Measurements from ENCODE around the gene TAF11L12. TPM values are rescaled to one million over a fixed set of nuclear protein-coding genes. Genes with fewer than 3 reads are reported as not detected.

TAF11L12 gene
- total and polyA plus RNA-seq, 2 of the 8 experiments (the other 6 are each of a cell fraction or from before 2014, with no cell fraction given) = not detected

DNA sequence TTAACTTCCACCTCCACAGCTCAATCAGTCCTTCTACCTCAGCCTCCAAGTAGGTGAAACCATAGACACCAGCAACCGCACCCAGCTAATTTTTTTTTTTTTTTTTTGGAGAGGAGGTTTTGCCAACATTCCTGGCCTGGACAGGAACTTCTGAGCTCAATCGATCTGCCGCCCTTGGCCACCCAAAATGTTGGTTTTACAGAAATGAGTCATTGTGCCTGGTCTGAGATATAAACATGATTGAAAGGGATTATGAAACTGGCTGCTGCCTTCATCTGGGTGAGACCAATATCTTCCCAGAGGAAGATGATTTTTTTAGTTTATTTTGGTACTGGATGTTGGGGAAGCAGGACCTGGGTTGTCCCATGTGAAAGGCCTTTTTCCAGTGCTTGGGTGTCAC, 9.2 kb downstream of the TAF11L12 start:
- Histone ChIP-seq H3K18ac (ENCODE audit: extremely low read depth, low read length) (no peak overlapping the region), H4K91ac (replicated peaks; ENCODE audit: insufficient read length, low read length) (no peak overlapping the region), H3K36me3 (ENCODE audit: control insufficient read depth in 2 of 4, insufficient read depth in 4 of 4, low read length in 3 of 4) (no peaks in the 10 kb centered on the region), H4K5ac (ENCODE audit: insufficient read length, low read depth, low read length) (no peak overlapping the region), H3K4me2 (ENCODE audit: insufficient read depth in 1 of 2, low read depth in 2 of 2, low read length in 2 of 2) (no peak overlapping the region), H3K23ac (ENCODE audit: insufficient read length) (no peak overlapping the region), H2AFZ (ENCODE audit: low read length) (no peak overlapping the region), H3K9ac (replicated peaks in 1 of 4; ENCODE audit: extremely low read depth in 1 of 4, low read depth in 3 of 4, low read length in 3 of 4) (no peak overlapping the region), H2BK12ac (ENCODE audit: low read depth, low read length) (no peak overlapping the region), H3K4me1 (replicated peaks in 1 of 4; ENCODE audit: control insufficient read depth in 3 of 4, insufficient read depth in 4 of 4, low read length in 3 of 4) (no peaks in the 10 kb centered on the region), H3K4ac (replicated peaks; ENCODE audit: insufficient read length, low read depth, low read length) (no peak overlapping the region), H2BK120ac (replicated peaks; ENCODE audit: low read depth, low read length) (no peak overlapping the region), H4K20me1 (replicated peaks in 1 of 2; ENCODE audit: control insufficient read depth in 1 of 2, insufficient read depth in 2 of 2, low read length in 2 of 2) (no peaks in the 10 kb centered on the region), H3K79me2 (ENCODE audit: control insufficient read depth in 1 of 2, insufficient read depth in 2 of 2, low read length in 2 of 2) (no peaks in the 10 kb centered on the region), H3K79me1 (ENCODE audit: low read depth, low read length) (no peaks in the 10 kb centered on the region), H2AK5ac (ENCODE audit: low read depth, low read length) (no peak overlapping the region), H3K27me3 (replicated peaks in 1 of 4; ENCODE audit: control insufficient read depth in 3 of 4, extremely low read depth in 1 of 4, insufficient read depth in 3 of 4, low read length in 3 of 4) (no peaks in the 10 kb centered on the region), H3K9me3 (ENCODE audit: insufficient read depth in 2 of 2, low read depth in 1 of 2, low read length in 1 of 2) (no peaks in the 10 kb centered on the region), H4K8ac (ENCODE audit: extremely low read depth, insufficient read depth, low read length) (no peak overlapping the region), H2BK15ac (ENCODE audit: low read length) (no peak overlapping the region), H2BK20ac (ENCODE audit: low read length) (no peak overlapping the region), H3K56ac (replicated peaks; ENCODE audit: insufficient read length, low read depth, low read length) (no peak overlapping the region), H3K27ac (ENCODE audit: low read depth, low read length) (no peak overlapping the region), H2BK5ac (ENCODE audit: low read depth, low read length) (no peak overlapping the region), H3K14ac (ENCODE audit: insufficient read length) (no peak overlapping the region), H3K4me3 (ENCODE audit: extremely low read depth in 1 of 4, insufficient read depth in 2 of 4, low read depth in 3 of 4, low read length in 4 of 4) (no peak overlapping the region), H3K23me2 (ENCODE audit: low read depth, low read length) (no peaks in the 10 kb centered on the region)
- DNase-seq (ENCODE audit: low read depth in 1 of 2, low spot score in 2 of 2) (no peak), FAIRE-seq (no peak)
- CTCF ChIA-PET (ENCODE audit: partially characterized antibody) = interaction anchor here (0.6 kb wide), 2 partner anchors 18 to 113 kb away, joined by 3 to 5 read pairs; no protein-coding TSS in a partner anchor
- POLR2A ChIA-PET (ENCODE audit: partially characterized antibody) = no interaction called here
- WGBS, 2 experiments (ENCODE audit: extremely low coverage in 1 of 2, insufficient coverage in 1 of 2, insufficient read length in 1 of 2, insufficient replicate concordance in 2 of 2, low coverage in 1 of 2, low lambda C conversion rate in 2 of 2, missing lambda C conversion rate in 1 of 2) = 93% methylated on average over 3 of the region's 3 CpGs; no CpG with 5 or more reads in 1 of the 2 experiments
- no peak for TF ChIP-seq MAFK (IDR thresholded peaks at IDR 0.05; ENCODE audit: low read depth, low read length)
- no peak for TF ChIP-seq RXRA (IDR thresholded peaks at IDR 0.05; ENCODE audit: insufficient read depth, low read depth, low read length)

Data from H1 (cell line).